ENCODE data around the gene CWC22. TPM values are rescaled to one million over a fixed set of nuclear protein-coding genes. Genes with fewer than 3 reads are reported as not detected.
A peak's percentile ranks its signal among the peaks of the same experiment; 100 is the strongest.
"Not testable (repeated sequence)": the region's sequence is repeated elsewhere in the genome, so short reads cannot be mapped to it uniquely, and the experiment has no call there.

Gene CWC22
- total RNA-seq, 1 donor from 2014 or later, result 24.4 TPM

DNA sequence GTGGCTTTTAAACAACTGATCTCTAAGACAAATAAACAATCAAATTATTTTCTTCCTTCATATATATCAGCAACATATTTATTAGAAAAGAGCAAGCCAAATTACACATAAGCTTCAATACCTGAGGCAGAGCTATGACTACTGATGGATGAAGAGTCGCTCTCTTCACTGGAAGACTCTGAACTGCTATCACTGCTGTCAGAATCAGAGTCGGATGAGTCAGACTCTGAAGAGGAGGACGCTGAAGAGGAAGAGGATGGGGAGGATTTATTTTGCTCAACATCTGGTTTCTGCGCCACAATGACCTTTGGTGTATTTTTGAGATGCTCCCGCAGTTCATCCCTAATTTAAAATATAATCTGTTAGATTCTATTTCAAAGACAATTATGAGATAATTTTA is 56.7 kb downstream of the CWC22 start:
- DNase-seq, result no peak

DNA sequence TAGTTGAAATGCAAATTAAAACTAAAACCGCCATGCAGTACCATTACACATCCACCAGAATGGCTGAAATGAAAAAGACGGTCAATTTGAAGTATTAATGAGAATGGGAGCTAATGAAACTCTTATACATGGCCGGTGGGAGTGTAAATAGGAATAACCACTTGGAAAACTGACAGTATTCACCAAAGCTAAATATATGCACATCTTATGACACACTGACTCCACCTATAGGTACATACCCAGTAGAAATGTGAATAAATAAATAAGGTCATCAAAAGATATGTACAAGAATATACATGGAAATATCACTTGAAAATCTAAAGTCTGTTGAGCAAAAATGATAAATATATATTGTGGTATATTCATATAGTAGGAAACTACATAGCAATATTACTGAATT is 57.7 kb downstream of the CWC22 start:
- no peak for DNase-seq

DNA sequence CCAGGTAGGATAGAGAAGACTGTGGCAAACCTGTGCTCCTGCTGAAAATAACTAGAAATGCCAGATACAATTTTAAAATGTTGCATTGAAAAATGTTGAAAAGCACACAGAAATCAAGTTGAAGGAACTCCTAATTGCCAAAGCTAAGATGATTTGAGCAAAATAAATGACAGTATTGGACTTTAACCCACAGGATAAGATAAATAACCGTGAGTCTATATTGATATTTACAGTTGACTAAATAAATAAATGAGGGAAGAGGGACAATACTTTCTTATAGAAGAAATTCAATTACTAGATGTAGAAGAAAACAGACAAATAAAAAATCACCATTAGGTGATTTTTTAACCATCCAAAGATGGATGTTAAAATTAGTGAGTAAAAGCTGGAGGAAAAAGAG is 59.0 kb downstream of the CWC22 start:
- DNase-seq, result no peak

DNA sequence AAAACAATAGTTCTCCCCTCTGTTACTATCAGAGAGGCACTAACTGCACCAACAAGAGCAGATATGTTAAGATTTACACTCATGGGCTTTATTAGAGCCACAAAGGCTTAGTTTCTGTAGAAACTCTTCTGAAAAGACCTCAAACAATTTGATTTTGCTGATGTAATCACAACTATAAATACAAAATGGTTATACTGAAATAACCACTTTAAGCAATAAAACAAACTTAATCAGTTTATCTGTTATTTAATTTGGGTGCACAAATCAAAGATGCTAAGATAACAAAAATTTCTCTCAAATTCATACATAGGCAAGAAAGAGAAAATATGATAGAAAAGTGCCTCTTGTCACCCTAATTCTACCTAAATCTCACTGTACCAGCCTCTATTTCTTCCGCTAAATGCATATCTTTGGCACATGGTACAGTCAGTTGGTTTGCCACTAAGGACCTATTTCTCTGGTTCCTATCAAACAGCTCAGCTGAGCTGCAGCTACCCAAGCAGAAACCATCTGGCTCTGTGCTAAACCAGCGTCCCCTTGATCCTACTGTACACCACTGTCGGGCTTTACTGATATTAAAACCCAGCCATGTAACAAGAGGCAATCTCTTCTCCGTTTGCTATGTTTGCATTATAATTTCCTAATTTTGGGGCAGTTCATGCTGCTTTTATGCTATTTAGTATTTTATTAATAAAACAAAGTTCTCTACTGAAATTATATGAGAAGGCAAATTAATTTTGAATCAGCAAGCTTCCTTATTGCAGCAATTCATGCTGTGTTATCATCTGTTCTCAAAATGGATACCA is 60.1 kb downstream of the CWC22 start:
- no peak for DNase-seq

DNA sequence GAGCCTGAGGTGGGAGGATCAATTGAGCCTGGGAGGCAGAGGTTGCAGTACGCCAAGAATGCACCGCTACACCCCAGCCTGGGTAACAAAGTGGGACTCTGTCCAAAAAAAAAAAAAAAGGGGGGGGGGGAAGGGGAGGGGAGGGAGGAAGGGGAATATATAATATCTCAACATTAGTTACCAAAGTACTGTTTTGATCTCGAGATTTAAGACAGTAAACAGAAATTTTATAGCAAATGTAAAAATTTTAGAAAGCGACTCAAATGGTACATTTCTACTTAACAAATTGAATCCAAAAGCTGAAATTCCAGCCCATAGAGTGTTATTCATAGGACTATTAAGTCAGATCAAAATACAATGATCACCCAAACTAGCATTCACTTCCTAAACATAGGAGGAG is 60.8 kb downstream of the CWC22 start:
- no peak for DNase-seq

DNA sequence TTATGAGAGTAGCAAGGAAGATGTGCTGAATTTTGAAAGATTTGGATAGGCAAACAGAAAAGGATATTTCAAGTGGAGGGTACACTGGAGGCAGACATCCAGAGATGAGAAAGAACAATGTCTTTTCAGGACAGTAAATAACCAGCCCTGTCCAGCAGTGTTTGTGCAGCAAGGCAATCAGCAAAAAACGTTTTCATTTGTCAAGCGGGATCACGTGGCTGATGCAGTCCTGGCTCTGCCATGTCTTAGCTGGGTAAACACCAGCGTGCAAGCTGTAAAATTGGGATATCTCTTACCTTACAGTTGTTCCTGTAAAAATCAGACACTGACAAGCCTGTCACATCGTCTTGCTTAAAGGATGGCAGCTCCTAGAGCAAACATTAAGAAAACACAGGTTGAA is 67.8 kb downstream of the CWC22 start:
- no peak for DNase-seq

DNA sequence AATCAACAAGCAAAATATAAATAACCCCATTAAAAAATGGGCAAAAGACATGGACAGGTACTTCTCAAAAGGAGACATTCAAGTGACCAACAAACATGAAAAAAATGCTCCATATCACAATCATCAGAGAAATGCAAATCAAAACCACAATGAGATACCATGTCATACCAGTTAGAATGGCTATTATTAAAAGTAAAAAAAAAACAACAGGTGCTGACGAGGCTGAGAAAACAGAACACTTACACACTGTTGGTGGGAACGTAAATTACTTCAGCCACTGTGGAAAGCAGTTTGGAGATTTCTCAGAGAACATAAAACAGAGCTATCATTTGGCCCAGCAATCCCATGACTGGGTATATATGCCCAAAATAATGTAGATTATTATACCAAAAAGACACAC is 69.1 kb downstream of the CWC22 start:
- no peak for DNase-seq

DNA sequence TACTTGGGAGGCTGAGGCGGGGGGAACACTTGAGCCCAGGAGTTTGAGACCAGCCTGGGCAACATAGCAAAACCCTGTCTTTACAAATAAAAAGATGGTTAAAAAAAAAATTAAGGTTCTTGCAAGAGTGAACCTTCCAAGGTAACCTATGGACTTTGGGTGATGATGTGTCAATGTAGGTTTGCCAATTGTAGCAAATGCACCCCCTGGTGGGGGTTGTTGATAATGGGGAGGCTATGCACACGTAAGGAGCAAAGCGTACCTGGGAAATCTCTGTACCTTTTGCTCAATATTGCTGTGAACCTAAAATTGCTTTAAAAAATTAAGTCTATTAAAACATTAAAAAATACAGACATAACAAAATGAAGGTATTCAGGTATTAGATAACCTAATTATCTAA is 70.4 kb downstream of the CWC22 start:
- DNase-seq, result peak; percentile 11

DNA sequence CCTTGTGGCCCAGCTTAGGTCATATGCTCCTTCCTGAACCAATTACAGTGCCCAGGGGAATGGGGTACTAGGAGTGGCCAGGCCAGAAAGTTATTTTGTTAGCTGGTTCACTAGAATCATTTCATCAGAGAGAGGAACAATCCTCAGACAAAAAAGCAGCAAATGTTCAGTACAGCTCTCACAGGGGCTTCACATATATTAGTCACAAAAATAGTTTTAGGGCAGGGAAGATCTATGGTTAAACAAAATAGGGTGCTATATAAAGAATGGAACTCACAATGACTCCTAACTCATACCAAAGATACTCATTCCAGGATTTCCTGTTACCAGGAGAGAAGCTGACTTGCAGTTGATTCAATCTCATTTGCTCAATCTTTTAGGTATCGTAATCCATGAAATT is 71.0 kb downstream of the CWC22 start:
- DNase-seq, result no peak

DNA sequence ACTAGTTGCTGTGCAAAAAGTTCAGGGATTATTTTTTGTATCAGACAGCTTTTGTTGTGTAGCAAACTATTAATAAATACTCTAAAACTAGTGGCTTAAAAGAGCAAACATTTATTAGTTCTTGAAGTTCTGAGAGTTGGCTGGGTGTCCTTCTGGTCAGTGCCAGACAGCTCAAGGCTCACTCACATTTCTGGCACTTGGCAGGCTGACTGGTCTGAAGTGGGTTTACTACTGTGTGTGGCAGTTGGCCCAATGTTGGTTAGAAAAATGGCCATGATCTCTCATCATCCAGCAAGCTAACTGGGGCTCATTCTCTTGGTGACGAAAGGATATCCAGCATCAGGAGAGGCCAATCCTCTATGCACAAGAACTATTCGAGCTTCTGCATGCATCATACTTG is 74.3 kb downstream of the CWC22 start:
- DNase-seq, result peak; percentile 13

DNA sequence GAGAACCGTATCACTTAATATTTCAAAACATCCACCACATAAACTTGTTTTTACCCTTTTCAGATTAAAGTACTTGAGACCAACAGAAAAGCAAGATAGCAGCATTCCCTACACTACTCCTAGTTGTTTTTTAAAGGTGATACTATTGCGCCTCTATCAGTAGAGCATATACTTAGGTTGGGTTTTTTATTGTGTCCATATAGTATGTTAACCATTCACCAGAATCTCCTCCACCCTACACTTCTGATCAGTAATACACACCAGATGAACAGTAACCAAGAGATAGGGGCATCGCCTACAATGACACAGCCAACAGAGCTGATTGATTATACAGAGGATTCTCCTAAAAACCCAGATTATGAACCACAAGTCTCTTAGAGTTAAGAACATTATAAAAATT is 75.6 kb downstream of the CWC22 start:
- no peak for DNase-seq

DNA sequence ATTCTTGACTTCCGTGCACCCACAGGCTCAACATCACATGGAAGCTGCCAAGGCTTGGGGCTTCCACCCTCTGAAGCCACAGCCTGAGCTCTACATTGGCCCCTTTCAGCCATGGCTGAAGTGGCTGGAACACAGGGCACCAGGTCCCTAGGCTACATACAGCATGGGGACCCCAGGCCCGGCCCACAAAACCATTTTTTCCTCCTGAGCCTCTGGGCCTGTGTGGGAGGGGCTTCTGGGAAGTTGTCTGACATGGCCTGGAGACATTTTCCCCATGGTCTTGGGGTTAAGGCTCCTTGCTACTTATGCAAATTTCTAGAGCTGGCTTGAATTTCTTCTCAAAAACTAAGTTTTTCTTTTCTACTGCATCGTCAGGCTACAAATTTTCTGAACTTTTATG is 77.1 kb downstream of the CWC22 start:
- DNase-seq, result not testable (repeated sequence)

DNA sequence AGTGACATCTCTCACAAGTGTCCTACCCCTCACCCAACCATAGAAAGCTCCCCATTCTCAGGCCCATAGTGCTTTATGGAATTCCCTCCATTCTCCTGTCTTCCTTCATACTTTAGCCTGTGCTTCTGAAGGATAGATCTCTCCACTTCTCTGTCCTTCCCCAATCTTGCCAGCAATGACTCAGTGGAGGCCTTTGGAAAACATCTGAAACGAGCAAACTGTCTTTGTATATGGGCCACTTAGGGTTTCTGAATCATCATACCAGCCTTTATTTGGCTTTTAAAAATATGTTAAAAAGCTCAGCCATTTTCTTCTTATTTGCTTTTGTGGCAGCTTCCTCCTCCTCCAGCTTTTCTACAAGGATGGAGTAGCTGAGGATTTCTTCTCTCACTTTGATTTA is 80.1 kb downstream of the CWC22 start:
- no peak for DNase-seq

DNA sequence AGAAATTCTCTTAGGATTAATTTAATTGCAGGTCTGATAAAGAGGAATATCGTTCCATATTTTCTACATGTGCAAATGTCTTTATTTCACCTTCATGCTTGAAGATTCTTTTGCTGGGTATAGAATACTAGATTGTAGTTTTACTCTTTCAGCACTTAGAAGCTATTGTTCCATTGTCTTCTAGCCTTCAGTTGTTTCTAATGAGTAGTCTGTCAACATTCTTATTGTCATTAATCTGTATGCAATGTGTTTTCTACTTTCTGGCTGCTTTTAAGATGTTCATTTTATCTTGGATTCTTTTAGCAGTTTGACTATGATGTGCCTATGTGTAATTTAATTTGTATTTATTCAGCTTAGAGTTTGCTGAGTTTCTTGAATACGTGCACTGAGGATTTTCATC is 81.4 kb downstream of the CWC22 start:
- no peak for DNase-seq

DNA sequence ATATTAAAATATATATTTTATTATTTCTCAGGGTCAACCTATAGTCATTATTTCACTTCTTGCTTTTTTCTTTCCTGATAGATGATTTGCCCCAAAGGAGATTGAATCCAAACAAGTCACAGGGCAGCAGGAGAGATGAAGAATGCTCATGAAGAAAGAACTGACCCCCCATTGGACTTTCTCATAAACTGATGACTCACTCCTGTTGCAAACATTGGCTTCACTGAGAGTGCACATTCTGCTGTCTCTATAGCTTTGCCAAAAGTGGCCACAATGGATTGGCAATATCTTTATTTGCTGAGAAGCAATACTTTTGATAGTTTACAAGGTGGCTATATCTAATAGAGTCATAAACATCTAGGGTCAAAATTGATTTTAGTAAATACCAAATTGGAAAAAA is 89.8 kb downstream of the CWC22 start:
- DNase-seq, result no peak

DNA sequence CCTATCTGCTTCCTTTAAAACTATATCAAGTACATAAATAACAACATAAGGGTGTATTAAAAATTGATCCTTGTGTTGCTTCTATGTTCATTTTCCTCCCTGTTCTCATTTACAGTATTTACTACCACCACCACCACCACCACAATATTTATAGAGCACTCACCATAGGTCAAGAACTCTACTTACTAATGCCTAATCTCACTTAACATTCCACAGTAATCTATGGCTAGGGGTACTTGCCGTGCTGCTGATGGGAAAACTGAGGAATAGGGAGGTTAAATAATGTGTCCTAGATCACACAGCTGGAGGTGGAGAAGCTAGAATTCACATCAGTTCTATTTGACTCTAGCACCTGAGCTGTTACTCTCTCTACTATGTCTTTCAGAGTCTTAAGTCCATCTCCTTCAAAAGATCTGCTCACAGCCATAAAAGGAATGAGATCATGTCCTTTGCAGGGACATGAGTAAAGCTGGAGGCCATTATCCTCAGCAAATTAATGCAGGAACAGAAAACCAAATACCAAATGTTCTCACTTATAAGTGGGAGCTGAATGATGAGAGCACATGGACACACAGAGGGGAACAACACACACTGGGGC is 91.6 kb downstream of the CWC22 start:
- no peak for DNase-seq

DNA sequence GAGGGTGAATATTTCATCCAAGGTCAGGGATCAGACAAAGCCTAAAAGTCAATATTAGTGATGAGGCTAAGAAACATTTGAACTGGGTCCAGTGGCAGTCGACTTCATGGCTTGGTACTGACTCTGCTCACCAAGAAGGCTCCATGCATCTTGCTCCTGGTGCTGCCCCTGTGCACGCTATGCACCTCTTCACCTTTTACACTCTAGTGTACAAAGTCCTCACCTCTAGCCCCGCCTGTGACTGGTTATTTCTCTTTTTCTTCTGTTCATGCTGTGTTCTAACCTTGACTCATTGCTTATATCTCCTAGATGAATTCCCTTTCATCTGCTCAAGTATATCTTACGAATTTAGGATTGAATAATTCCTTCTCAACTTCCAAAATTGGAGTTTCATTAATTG is 93.3 kb downstream of the CWC22 start:
- DNase-seq, result no peak

DNA sequence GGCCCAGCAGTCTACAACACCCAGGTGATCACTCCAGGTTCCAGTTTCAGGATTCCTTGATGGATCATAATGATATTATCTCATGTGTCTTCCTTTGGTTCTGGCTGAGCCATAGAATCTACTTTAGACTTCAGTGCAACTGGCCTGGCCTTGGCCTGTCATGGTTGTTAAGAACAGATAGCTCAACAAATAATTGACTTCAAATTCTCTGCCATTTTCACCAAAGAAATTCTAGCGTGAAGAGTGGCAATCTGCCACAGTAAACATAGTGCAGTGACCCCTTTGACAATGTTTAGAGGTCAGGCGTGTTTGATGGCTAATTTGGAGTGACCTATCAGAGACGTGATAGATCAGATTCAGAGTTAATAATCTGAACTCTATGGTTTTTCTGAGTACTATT is 95.5 kb downstream of the CWC22 start:
- DNase-seq, result no peak

DNA sequence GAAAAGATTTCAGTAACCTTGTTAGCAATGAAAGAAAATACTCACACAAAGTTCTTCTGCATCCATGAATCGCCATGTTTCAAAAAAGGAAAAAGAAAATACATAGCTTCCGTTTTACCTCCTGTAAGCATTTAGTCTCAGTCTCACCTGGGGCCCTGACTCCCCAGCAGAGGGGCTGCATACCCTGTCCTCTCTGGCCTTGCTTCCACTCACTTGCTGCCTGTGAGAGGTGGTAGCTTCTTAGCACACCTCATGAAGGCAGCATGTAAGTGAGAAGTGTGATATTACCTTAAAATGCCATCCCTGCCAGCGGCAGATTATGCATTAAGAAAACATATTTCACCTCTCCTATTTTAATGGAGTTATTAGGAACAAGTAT is 96.4 kb downstream of the CWC22 start:
- no peak for DNase-seq

DNA sequence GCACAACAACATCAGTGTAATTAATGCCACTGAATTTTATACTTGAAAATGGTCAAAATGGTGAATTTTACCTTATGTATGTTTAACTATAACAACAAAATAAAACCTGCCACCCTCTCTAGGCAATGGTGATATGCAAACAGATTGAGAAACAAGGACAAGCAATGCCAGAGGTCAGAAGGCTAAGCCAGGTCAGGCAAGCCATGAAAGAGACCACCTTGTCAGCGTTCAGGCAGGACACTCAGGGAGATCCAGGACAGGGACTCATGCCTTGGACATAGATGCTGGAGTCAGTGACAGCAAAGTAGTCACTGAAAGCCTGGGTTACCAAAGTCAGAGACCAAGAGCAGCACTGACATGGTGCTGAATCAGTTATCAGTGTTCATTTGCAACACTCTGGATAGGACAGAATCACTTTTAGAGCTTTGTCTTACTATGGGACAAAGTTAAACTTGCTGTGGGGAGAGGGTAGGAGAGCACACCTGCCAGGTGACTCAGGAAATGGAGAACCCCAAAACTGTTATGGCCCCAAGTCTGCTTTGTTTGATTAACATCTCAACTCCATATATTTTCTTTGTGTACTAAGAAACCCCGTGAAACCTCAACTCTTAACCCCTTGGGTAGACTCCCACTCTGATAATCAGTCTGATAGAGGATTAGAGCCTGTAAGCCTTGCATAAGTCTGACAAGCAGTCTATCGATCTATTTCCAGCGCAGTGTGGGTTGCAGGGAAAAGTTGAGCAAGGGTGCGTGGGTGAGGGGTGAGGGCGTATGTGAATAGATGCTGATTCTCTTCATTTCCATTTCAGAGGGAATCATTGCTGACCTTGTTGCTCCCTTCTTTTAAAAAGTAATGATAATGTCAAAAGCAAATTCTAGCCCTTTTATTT is 97.0 kb downstream of the CWC22 start:
- no peak for DNase-seq

DNA sequence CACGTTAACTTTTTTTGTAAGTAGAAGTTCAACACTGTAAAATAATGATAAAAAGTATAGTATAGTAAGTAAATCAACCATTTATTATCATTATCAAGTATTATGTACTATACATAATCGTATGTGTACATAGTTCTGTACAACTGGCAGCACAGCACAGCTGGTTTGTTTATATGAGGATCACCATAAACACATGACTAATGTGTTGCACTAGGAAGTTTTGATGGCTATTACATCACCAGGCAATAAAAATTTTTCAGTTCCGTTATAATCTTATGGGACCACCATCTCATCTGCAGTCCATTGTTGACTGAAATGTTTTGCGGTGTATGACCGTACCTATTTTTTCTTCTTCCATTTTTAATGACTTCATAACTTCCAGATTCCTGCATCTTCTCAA is 106.4 kb downstream of the CWC22 start:
- no peak for DNase-seq

DNA sequence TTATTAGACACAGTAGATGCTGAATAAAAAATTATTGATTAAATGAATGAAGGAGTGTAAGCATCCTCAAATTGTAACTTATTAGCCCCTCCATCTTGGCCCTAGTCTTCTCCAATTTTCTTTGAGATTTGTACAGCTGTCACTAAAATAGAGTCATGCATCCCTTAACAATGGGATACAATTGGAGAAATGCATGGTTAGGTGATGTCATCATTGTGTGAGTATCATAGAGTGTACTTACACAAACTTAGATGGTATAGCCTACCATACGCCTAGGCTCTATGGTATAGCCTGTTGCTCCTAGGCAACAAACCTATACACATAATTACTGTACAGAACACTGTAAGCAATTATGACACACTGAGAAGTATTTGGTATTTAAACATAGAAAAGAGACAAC is 107.4 kb downstream of the CWC22 start:
- DNase-seq, result no peak

DNA sequence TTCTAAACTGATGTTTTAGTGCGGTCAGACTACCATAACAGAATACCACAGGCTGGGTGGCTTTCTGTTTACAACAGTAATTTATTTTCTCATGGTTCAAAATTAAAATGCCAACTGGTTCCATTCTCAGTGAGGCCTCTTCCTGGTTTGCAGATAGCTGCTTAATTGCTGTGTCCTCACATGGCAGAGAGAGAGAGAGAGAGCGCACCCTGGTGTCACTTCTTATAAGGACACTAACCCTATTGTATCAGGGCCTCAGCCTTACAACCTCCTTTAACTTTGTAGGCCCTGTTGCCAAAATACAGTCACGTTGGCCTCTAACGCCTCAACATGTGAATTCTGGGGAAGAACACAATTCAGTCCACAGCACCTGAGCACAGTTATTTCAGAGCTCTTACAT is 108.2 kb downstream of the CWC22 start:
- no peak for DNase-seq

All from tongue (tissue), 2 donors.